ENCODE measurements around the gene ZNF827. TPM values are rescaled to one million over a fixed set of nuclear protein-coding genes. Genes with fewer than 3 reads are reported as not detected.

ZNF827 gene
- total RNA-seq, 1 donor from 2014 or later: 116 TPM

- no peak overlapping the region for H3K4me3 Mint-ChIP-seq
- peak overlapping the region; percentile 60 for H3K27ac Mint-ChIP-seq
Observed at GRCh38 chr4:145716661-145717200, 221.9 kb downstream of the ZNF827 start.

GRCh38 chr4:145716200-145716599 lies 222.4 kb downstream of the ZNF827 start:
- no peak for DNase-seq (ENCODE audit: low spot score in 2 of 2, unreplicated experiment in 2 of 2)
- Mint-ChIP-seq H3K9me3 (peaks cover 24% of the 10 kb centered on the region), H3K27ac (peak overlapping the region; percentile 60), H3K4me1 (peaks cover 27% of the 10 kb centered on the region), H3K27me3 (ENCODE audit: low read depth) (no peaks in the 10 kb centered on the region), H3K36me3 (peaks cover 3% of the 10 kb centered on the region), H3K4me3 (no peak overlapping the region)
- TF ChIP-seq CTCF (IDR thresholded peaks at IDR 0.05; ENCODE audit: unreplicated experiment): no peak

More at GRCh38 chr4:145716661-145717200, 221.9 kb downstream of the ZNF827 start:
- no peak for DNase-seq (ENCODE audit: low spot score in 2 of 2, unreplicated experiment in 2 of 2)
- TF ChIP-seq CTCF (IDR thresholded peaks at IDR 0.05; ENCODE audit: unreplicated experiment): no peak
- H3K27me3 Mint-ChIP-seq (ENCODE audit: low read depth): no peaks in the 10 kb centered on the region
- H3K4me1 Mint-ChIP-seq: peaks cover 27% of the 10 kb centered on the region
- peaks cover 20% of the 10 kb centered on the region for H3K9me3 Mint-ChIP-seq
- H3K36me3 Mint-ChIP-seq: no peaks in the 10 kb centered on the region

GRCh38 chr4:145709843-145710242 lies 228.8 kb downstream of the ZNF827 start:
- Mint-ChIP-seq H3K27me3 (ENCODE audit: low read depth) (no peaks in the 10 kb centered on the region), H3K4me1 (peaks cover 27% of the 10 kb centered on the region), H3K36me3 (peaks cover 5% of the 10 kb centered on the region), H3K4me3 (no peak overlapping the region), H3K27ac (peak overlapping the region; percentile 70), H3K9me3 (peaks cover 22% of the 10 kb centered on the region)
- no peak for TF ChIP-seq CTCF (IDR thresholded peaks at IDR 0.05; ENCODE audit: unreplicated experiment)
- no peak for DNase-seq (ENCODE audit: low spot score in 2 of 2, unreplicated experiment in 2 of 2)

GRCh38 chr4:145709336-145709735 lies 229.3 kb downstream of the ZNF827 start:
- Mint-ChIP-seq H3K9me3 (peaks cover 22% of the 10 kb centered on the region), H3K27me3 (ENCODE audit: low read depth) (no peaks in the 10 kb centered on the region), H3K4me3 (no peak overlapping the region), H3K36me3 (peaks cover 5% of the 10 kb centered on the region), H3K4me1 (peaks cover 32% of the 10 kb centered on the region), H3K27ac (peak overlapping the region; percentile 67)
- no peak for TF ChIP-seq CTCF (IDR thresholded peaks at IDR 0.05; ENCODE audit: unreplicated experiment)
- DNase-seq (ENCODE audit: low spot score in 2 of 2, unreplicated experiment in 2 of 2): no peak

Other genes with a start within 250 kb of the ZNF827 start
- gene LSM6, start 236.9 kb upstream of the ZNF827 start, total RNA-seq: 37.0 to 42.0 TPM (median 41.6 TPM) in 3 replicates

Measured in mesothelial cell of epicardium (in vitro differentiated cells).